Measurements from ENCODE around the gene ATP1A4.
A peak's percentile ranks its signal among the peaks of the same experiment; 100 is the strongest.

Gene ATP1A4

DNA sequence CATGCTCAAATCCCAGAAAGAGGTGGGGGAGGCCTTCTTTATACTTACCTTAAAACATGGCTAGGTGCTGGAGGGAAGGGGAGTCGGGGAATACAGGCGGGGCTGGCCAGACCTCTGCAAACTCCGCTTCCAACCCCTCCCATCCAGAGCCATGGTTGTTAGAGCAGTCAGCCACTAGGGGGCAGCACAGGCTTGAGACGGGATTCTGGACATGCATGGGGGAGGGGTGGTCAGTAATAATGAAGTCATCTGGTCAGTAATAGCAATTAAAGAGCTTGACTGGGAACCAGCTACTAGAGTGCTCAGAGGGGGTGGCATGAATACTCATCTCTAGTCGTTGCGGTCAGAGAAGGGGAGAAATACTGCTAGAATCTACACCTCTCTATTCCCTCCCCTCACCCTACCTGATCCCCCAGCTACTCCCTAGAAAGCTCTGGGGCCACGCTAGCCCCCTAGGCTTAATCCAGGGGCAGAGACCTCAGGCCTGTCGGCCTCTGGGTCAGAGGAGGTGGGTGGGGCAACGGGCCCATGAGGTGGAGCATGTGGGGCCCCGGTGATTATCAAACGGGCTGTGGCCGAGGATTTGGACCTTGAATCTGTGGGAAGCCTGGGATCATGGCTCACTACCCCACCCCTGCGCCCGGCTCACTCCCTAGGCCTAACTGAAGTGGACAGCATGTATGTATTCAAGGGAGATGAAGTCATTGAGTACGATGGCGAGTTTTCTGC, 41.9 kb downstream of the ATP1A4 start:
- TF ChIP-seq, protein P1, sequence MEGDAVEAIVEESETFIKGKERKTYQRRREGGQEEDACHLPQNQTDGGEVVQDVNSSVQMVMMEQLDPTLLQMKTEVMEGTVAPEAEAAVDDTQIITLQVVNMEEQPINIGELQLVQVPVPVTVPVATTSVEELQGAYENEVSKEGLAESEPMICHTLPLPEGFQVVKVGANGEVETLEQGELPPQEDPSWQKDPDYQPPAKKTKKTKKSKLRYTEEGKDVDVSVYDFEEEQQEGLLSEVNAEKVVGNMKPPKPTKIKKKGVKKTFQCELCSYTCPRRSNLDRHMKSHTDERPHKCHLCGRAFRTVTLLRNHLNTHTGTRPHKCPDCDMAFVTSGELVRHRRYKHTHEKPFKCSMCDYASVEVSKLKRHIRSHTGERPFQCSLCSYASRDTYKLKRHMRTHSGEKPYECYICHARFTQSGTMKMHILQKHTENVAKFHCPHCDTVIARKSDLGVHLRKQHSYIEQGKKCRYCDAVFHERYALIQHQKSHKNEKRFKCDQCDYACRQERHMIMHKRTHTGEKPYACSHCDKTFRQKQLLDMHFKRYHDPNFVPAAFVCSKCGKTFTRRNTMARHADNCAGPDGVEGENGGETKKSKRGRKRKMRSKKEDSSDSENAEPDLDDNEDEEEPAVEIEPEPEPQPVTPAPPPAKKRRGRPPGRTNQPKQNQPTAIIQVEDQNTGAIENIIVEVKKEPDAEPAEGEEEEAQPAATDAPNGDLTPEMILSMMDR (IDR thresholded peaks at IDR 0.05; ENCODE audit: low read depth, low read length, missing control alignments), result peak; percentile 90

DNA sequence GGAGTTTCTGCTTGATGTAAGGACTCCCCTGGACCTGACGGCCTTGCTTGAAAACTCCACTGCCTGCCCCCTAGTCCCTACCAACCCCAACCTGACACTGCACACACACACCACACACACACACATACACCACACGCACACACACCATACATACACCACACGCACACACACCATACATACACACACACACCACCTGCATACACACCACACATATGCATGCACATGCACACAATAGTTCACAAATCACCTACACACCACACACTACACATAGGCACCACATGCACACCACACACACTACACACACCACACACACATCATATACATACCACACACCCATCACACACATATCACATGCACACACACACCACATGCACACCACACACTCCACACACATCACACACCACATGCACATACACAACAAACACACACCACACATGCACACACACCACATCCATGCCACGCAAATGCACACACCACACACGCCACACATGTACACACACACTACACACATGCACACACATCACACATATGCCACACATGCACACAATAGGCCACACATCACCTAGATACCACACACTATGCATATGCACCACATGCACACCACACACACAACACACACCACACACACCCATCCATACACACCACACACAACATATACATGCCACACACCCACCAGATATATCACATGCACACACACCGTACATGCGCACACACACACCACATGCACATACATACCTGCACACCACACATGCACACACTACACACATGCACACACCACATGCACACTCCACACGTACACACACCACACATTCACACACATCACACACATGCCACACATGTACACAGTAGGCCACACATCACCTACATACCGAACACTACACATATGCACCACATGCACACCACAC, 42.7 kb downstream of the ATP1A4 start:
- in situ Hi-C loops (cut with HindIII; ENCODE audit: low sequenced_read_pairs), result loop anchor here (10.0 kb wide), 1 partner anchor 131 kb away; no protein-coding TSS in a partner anchor
- no peak overlapping the region for H3K4me3 ChIP-seq (ENCODE audit: low read depth, low read length)
- no peak for DNase-seq (ENCODE audit: low read depth)
- TF ChIP-seq, protein P1 (IDR thresholded peaks at IDR 0.05; ENCODE audit: low read depth, low read length, missing control alignments), result no peak

More for the DNA sequence above, 41.9 kb downstream of the ATP1A4 start:
- peak; percentile 79 for DNase-seq (ENCODE audit: low read depth)
- no peak overlapping the region for H3K4me3 ChIP-seq (ENCODE audit: low read depth, low read length)
- in situ Hi-C loops (cut with HindIII; ENCODE audit: low sequenced_read_pairs), result loop anchor here (10.0 kb wide), 1 partner anchor 132 kb away; no protein-coding TSS in a partner anchor

DNA sequence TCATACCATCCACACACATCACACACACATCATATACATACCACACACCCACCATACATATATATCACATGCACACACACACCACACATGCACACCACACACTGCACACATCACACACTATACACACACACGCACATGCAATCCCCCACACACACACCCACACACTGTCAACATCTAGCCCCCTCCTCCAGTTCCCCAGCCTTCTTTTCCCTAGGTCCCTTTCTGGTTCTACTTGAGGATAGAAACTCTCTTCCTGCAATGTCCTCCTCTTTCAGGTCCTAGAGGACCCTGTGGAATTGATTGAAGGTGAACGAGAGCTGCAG, 43.3 kb downstream of the ATP1A4 start:
- in situ Hi-C loops (cut with HindIII; ENCODE audit: low sequenced_read_pairs), result loop anchor here (5.0 to 10.0 kb wide), 2 partner anchors 98 to 130 kb away; no protein-coding TSS in a partner anchor
- no peak overlapping the region for H3K4me3 ChIP-seq (ENCODE audit: low read depth, low read length)
- DNase-seq (ENCODE audit: low read depth), result no peak
- TF ChIP-seq, protein P1 (IDR thresholded peaks at IDR 0.05; ENCODE audit: low read depth, low read length, missing control alignments), result no peak

DNA sequence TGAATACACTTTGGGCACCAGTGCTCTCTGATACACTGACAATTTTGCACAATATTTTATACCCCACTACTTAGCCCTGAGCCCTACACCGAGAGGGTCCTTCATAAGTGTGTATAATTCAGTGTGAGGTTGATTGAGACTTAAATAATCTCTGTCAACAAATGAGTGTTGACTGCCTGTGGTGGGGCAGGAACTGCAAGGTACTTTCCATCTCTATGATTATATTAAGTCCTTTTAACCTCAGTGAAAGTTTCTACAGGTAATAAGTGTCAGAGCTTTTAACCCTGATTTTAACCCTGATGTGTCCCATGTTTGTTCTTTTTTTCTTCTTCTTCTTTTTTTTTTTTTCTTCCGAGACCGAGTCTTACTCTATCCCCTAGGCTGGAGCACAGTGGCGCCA, 44.7 kb downstream of the ATP1A4 start:
- H3K4me3 ChIP-seq (ENCODE audit: low read depth, low read length), result no peak overlapping the region
- TF ChIP-seq, protein P1 (IDR thresholded peaks at IDR 0.05; ENCODE audit: low read depth, low read length, missing control alignments), result no peak
- DNase-seq (ENCODE audit: low read depth), result no peak
- in situ Hi-C loops (cut with HindIII; ENCODE audit: low sequenced_read_pairs), result loop anchor here (5.0 to 10.0 kb wide), 2 partner anchors 96 to 129 kb away; no protein-coding TSS in a partner anchor

DNA sequence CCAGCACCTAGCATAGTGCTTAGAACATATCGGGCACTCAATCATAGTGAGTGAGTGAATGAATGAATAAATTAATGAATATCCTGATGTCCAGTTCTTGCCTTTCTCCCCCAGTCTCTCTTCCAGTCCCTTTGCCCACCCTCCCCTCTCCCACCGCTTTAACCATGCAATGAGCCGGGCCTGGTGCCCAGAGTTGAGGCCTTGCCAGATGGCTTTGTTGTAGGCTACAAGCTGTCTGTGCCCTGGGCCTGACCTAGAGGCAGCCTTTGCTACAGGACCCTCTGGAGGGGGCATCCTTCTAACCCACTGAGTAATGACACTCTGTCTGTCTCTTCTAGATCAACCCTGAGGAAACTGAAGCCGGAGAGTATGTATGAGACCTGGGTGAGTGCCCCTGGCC, 45.8 kb downstream of the ATP1A4 start:
- in situ Hi-C loops (cut with HindIII; ENCODE audit: low sequenced_read_pairs), result loop anchor here (5.0 to 10.0 kb wide), 2 partner anchors 95 to 128 kb away; no protein-coding TSS in a partner anchor
- TF ChIP-seq, protein P1 (IDR thresholded peaks at IDR 0.05; ENCODE audit: low read depth, low read length, missing control alignments), result no peak
- H3K4me3 ChIP-seq (ENCODE audit: low read depth, low read length), result no peak overlapping the region
- no peak for DNase-seq (ENCODE audit: low read depth)

DNA sequence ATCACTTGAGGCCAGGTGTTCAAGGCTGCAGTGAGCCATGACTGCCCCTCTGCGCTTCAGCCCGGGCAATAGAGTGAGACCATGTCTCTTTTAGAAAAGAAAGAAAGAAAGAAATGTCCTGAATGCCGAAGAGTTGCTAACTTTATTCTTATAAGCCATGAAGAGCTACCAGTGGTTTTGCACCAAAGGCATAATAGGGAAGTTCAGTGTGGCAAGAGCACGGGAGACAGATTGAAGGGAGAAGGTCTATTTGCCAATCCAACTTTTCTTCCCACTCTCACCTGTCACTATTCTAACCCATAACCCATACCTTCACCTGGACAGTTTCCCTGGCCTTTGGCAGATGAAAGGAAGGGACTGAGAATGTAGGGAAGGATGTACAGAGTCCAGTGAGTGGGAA, 49.4 kb downstream of the ATP1A4 start:
- TF ChIP-seq, protein P1 (IDR thresholded peaks at IDR 0.05; ENCODE audit: low read depth, low read length, missing control alignments), result no peak
- no peak overlapping the region for H3K4me3 ChIP-seq (ENCODE audit: low read depth, low read length)
- DNase-seq (ENCODE audit: low read depth), result no peak
- in situ Hi-C loops (cut with HindIII; ENCODE audit: low sequenced_read_pairs), result no loop called here

Measured in astrocyte of the cerebellum (primary cell).